ENCODE measurements around the gene SGIP1.
"Not testable (repeated sequence)": the region's sequence is repeated elsewhere in the genome, so short reads cannot be mapped to it uniquely, and the experiment has no call there.

The SGIP1 gene

GRCh38 chr1:66685265-66685664 lies 151.3 kb downstream of the SGIP1 start:
- no peak for DNase-seq

GRCh38 chr1:66685670-66686069 lies 151.7 kb downstream of the SGIP1 start:
- no peak for DNase-seq

GRCh38 chr1:66686406-66686805 lies 152.5 kb downstream of the SGIP1 start:
- DNase-seq, result no peak

- no peak for DNase-seq
Measured at GRCh38 chr1:66687358-66687757, 153.4 kb downstream of the SGIP1 start.

- no peak for DNase-seq
Measured at GRCh38 chr1:66690666-66691381, 156.9 kb downstream of the SGIP1 start.

GRCh38 chr1:66692681-66693080 lies 158.7 kb downstream of the SGIP1 start:
- no peak for DNase-seq

- no peak for DNase-seq
Measured at GRCh38 chr1:66693856-66694255, 159.9 kb downstream of the SGIP1 start.

GRCh38 chr1:66695116-66695515 lies 161.2 kb downstream of the SGIP1 start:
- DNase-seq, result no peak

- no peak for DNase-seq
Measured at GRCh38 chr1:66696771-66697170, 162.8 kb downstream of the SGIP1 start.

- DNase-seq, result no peak
Measured at GRCh38 chr1:66699213-66699612, 165.3 kb downstream of the SGIP1 start.

- no peak for DNase-seq
Measured at GRCh38 chr1:66704177-66704875, 170.4 kb downstream of the SGIP1 start.

- DNase-seq, result no peak
Measured at GRCh38 chr1:66705110-66705509, 171.2 kb downstream of the SGIP1 start.

- DNase-seq, result peak; percentile 15
Measured at GRCh38 chr1:66711420-66711819, 177.5 kb downstream of the SGIP1 start.

GRCh38 chr1:66712839-66713238 lies 178.9 kb downstream of the SGIP1 start:
- DNase-seq, result no peak

GRCh38 chr1:66723985-66724384 lies 190.0 kb downstream of the SGIP1 start:
- DNase-seq, result no peak

- DNase-seq, result peak; percentile 37
Measured at GRCh38 chr1:66725885-66726665, 192.1 kb downstream of the SGIP1 start.

- no peak for DNase-seq
Measured at GRCh38 chr1:66728021-66728420, 194.1 kb downstream of the SGIP1 start.

- DNase-seq, result not testable (repeated sequence)
Measured at GRCh38 chr1:66728716-66729115, 194.8 kb downstream of the SGIP1 start.

GRCh38 chr1:66729119-66729518 lies 195.2 kb downstream of the SGIP1 start:
- no peak for DNase-seq

- DNase-seq, result no peak
Measured at GRCh38 chr1:66729523-66729922, 195.6 kb downstream of the SGIP1 start.

- DNase-seq, result no peak
Measured at GRCh38 chr1:66730462-66730861, 196.5 kb downstream of the SGIP1 start.

GRCh38 chr1:66731170-66731865 lies 197.4 kb downstream of the SGIP1 start:
- no peak for DNase-seq
